Heart left ventricle (tissue), 16 donors: ENCODE measurements around the gene CES1. TPM values are rescaled to one million over a fixed set of nuclear protein-coding genes. Genes with fewer than 3 reads are reported as not detected.
A peak's percentile ranks its signal among the peaks of the same experiment; 100 is the strongest.
"Not testable (repeated sequence)": the region's sequence is repeated elsewhere in the genome, so short reads cannot be mapped to it uniquely, and the experiment has no call there.

Experiments used
- ATAC-seq, 4 donors: fragments of 200-7000 bp; cut with Tn5 transposase; one replicate each; pipeline ENCODE4 v1.9.1; 2020 to 2022; ENCODE audit warnings: moderate library complexity in 4 of 4, mild to moderate bottlenecking in 3 of 4, moderate number of reproducible peaks in 1 of 4
- DNase-seq, 5 donors: peaks; one replicate each; pipeline ENCODE4 v3.0.0-alpha.2; 2020
- H3K27ac ChIP-seq, 12 donors: fragments of 200-600 bp; sonication (generic) in 4 of 12; one replicate each; pipeline versions ENCODE4 v1.5.0 to v1.8.0; 2016 to 2022; ENCODE audit warnings: mild to moderate bottlenecking in 2 of 12
- H3K27me3 ChIP-seq, 9 donors: fragments of 200-600 bp; sonication (generic) in 2 of 9; one replicate each; pipeline versions ENCODE4 v1.5.1 to v1.8.0; 2016 to 2022; ENCODE audit warnings: mild to moderate bottlenecking in 3 of 9
- H3K36me3 ChIP-seq, 9 donors: fragments of 200-600 bp; sonication (generic) in 2 of 9; one replicate each; pipeline versions ENCODE4 v1.5.0 to v1.8.0; 2018 to 2022; ENCODE audit warnings: mild to moderate bottlenecking in 2 of 9
- H3K4me1 ChIP-seq, 12 donors: fragments of 200-600 bp; sonication (generic) in 4 of 12; one replicate each; pipeline versions ENCODE4 v1.5.0 to v1.8.0; 2016 to 2022; ENCODE audit warnings: mild to moderate bottlenecking in 3 of 12
- H3K4me3 ChIP-seq, 12 donors: fragments of 200-600 bp; sonication (generic) in 4 of 12; one replicate each; pipeline versions ENCODE4 v1.5.0 to v1.8.0; 2017 to 2022; ENCODE audit warnings: mild to moderate bottlenecking in 9 of 12, moderate library complexity in 4 of 12
- H3K9me3 ChIP-seq, 12 donors: fragments of 200-600 bp; sonication (generic) in 4 of 12; one replicate each; pipeline versions ENCODE4 v1.5.0 to v1.8.0; 2016 to 2022; ENCODE audit warnings: mild to moderate bottlenecking in 1 of 12
- CTCF ChIP-seq, 12 donors: fragments of 200-600 bp; sonication (generic) in 4 of 12; IDR thresholded peaks; one replicate each; pipeline versions ENCODE4 v1.5.0 to v1.8.0; 2018 to 2022; ENCODE audit warnings: antibody characterized with exemption in 12 of 12, mild to moderate bottlenecking in 5 of 12
- POLR2A ChIP-seq, 2 donors: fragments of 450-650 bp; IDR thresholded peaks; one replicate each; pipeline ENCODE4 v1.6.1; 2017; ENCODE audit warnings: antibody characterized with exemption in 2 of 2, mild to moderate bottlenecking in 2 of 2, moderate library complexity in 2 of 2
- WGBS, 4 donors: extraction: QIAGEN DNeasy Blood & Tissue Kit in 2 of 4; methylation state at CpG; one replicate each; pipeline versions ENCODE4 v1.1.5 to v1.1.7; 2013 to 2018; 5-methylcytosine and 5-hydroxymethylcytosine counted together
- intact Hi-C, 10 donors: fragments of 100-400 bp; cut with DNase I; formaldehyde crosslinking; loops; one replicate each; pipeline versions ENCODE4 v1.11.1 to v1.14.2; 2022
- polyA plus RNA-seq, 2 donors: library from polyadenylated mRNA; stranded (reverse); fragments of 200-250 nt; gene quantifications; one replicate each; pipeline ENCODE4 v1.2.3, GENCODE V29; 2013
- total RNA-seq, 9 donors: library from RNA; depleted of rRNA in 2 of 9; stranded (reverse); fragments of >200 nt in 2 of 9; fragmentation: NEBNext Ultra II Directional in 3 of 9; extraction: Animal tissue kit (Norgen Biotek cat#: 25700) in 3 of 9; gene quantifications; one replicate each; pipeline versions ENCODE4 v1.1.0 to v1.2.4, GENCODE V29; 2016 to 2023
- donor health status: ischemic (EF 13 %, LVEDD 7.1; RV severe dilation, severe dysfunction).
- donor health status: healthy with polysubstance abuse.
- donor health status: DM: no; HTN: yes; CAD: no.
- donor health status: DM: no; HTN: no; CAD: no.
- donor health status: ischemic (EF 25% LVEDD 6.9; RV normal size, moderate dysfunction).
- donor health status: ischemic (EF 25% LVEDD 5.7; RV mildly dilated, moderate dysfunction).
- donor health status: healthy.
- donor health status: DM: yes; HTN: yes; CAD: no.
- donor health status: ischemic (EF 35%, LVEDD 5.7; RV mildly dilated, moderate dysfunction).
- donor health status: nonischemic (EF 11% LVEDD 7.7; RV severe dilation, severe dysfunction).
- donor health status: DM: yes; HTN: yes; CAD: no.
- donor health status: PGD.
- donor health status: ischemic (EF 29% LVEDD 5.4; RV normal size, mild dysfunction).
- donor health status: nonischemic (EF 23%, LVEDD 6.1; RV moderate dilation, normal function).

Gene CES1
- total and polyA plus RNA-seq, 11 donors = 4.0 to 31.3 (median 20.6) TPM

GRCh38 chr16:55754056-55754455 lies 78.8 kb downstream of the CES1 start:
- Histone ChIP-seq H3K27me3 (no peaks in the 10 kb centered on the region), H3K27ac (peak overlapping the region in 1 of 12 donors; percentile 37), H3K4me1 (no peaks in the 10 kb centered on the region), H3K36me3 (no peaks in the 10 kb centered on the region), H3K9me3 (peaks cover 0 to 16% (median 4%) of the 10 kb centered on the region in 12 donors), H3K4me3 (no peak overlapping the region)
- ATAC-seq = no peak
- intact Hi-C loops = no loop called here
- TF ChIP-seq POLR2A (IDR thresholded peaks at IDR 0.05) = no peak
- TF ChIP-seq CTCF (IDR thresholded peaks at IDR 0.05) = no peak
- DNase-seq = no peak

- H3K27me3 ChIP-seq, intact Hi-C loops, ATAC-seq, H3K4me3 ChIP-seq, H3K36me3 ChIP-seq, H3K4me1 ChIP-seq, DNase-seq: not testable (repeated sequence)
- 50 to 60% (median 54%) methylated on average over 4 of the region's 4 CpGs for WGBS, 4 donors
- H3K27ac ChIP-seq = peak overlapping the region in 1 of 12 donors; percentile 37
- H3K9me3 ChIP-seq = peaks cover 0 to 16% (median 4%) of the 10 kb centered on the region in 12 donors
These were observed 79.7 kb downstream of the CES1 start for GRCh38 chr16:55753145-55753631.

Other genes starting within 250 kb of the CES1 start
- gene SLC6A2, start 177.1 kb downstream of the CES1 start, total RNA-seq = under 1 TPM in 1 of 9 donors, not detected in 8; 0.18 TPM
- gene SLC6A2, start 177.1 kb downstream of the CES1 start, polyA plus RNA-seq = not detected
- under 1 TPM in 2 of 9 donors, not detected in 7; 0.20 to 0.51 TPM for gene CES5A, start 42.3 kb upstream of the CES1 start, total RNA-seq
- gene CES5A, start 42.3 kb upstream of the CES1 start, polyA plus RNA-seq = under 1 TPM in 1 of 2 donors, not detected in 1; 0.10 TPM